ENCODE data around the gene TCF23.

GRCh38 chr2:27201675-27202074, 52.9 kb downstream of the TCF23 start:
- TF ChIP-seq EP300 (IDR thresholded peaks at IDR 0.05): no peak
- TF ChIP-seq CTCF (IDR thresholded peaks at IDR 0.05): no peak
